MV-4-11 (cell line): ENCODE results near the gene TP73.

ENCODE experiments used
- DNase-seq: peaks from one replicate; lab custom pipeline; 2025; lab: John Stamatoyannopoulos, UW

Gene TP73

GRCh38 chr1:3708791-3709190 is 56.5 kb downstream of the TP73 start:
- DNase-seq = no peak

- no peak for DNase-seq
Observed at GRCh38 chr1:3710251-3710650, 57.9 kb downstream of the TP73 start.

- no peak for DNase-seq
Observed at GRCh38 chr1:3711381-3711779, 59.1 kb downstream of the TP73 start.

GRCh38 chr1:3711780-3712451 is 59.6 kb downstream of the TP73 start:
- no peak for DNase-seq

- no peak for DNase-seq
Observed at GRCh38 chr1:3712573-3713535, 60.5 kb downstream of the TP73 start.

GRCh38 chr1:3713840-3714239 is 61.5 kb downstream of the TP73 start:
- DNase-seq = no peak

- no peak for DNase-seq
Observed at GRCh38 chr1:3714284-3714741, 62.0 kb downstream of the TP73 start.

- no peak for DNase-seq
Observed at GRCh38 chr1:3714814-3715213, 62.5 kb downstream of the TP73 start.

GRCh38 chr1:3716351-3716750 is 64.0 kb downstream of the TP73 start:
- DNase-seq = no peak

GRCh38 chr1:3717041-3717714 is 64.9 kb downstream of the TP73 start:
- peak; percentile 36 for DNase-seq

GRCh38 chr1:3717715-3718601 is 65.6 kb downstream of the TP73 start:
- no peak for DNase-seq

- DNase-seq = no peak
Observed at GRCh38 chr1:3718764-3719163, 66.4 kb downstream of the TP73 start.

GRCh38 chr1:3721955-3722465 is 69.7 kb downstream of the TP73 start:
- DNase-seq = no peak

- no peak for DNase-seq
Observed at GRCh38 chr1:3722846-3723245, 70.5 kb downstream of the TP73 start.

GRCh38 chr1:3724416-3725030 is 72.2 kb downstream of the TP73 start:
- DNase-seq = peak; percentile 64

- DNase-seq = no peak
Observed at GRCh38 chr1:3725366-3725765, 73.0 kb downstream of the TP73 start.

- no peak for DNase-seq
Observed at GRCh38 chr1:3727042-3727824, 74.9 kb downstream of the TP73 start.

GRCh38 chr1:3727825-3728776 is 75.8 kb downstream of the TP73 start:
- DNase-seq = no peak
